Effector CD4-positive, alpha-beta T cell (primary cell): Measurements from ENCODE around the gene EVI5.

Source experiments
- DNase-seq: peaks from one replicate; pipeline ENCODE4 v3.0.0-alpha.2; 2020

EVI5 gene

GRCh38 chr1:92505015-92505692 lies 279.8 kb downstream of the EVI5 start:
- no peak for DNase-seq

GRCh38 chr1:92504291-92505014 lies 280.5 kb downstream of the EVI5 start:
- DNase-seq: no peak

GRCh38 chr1:92503926-92504285 lies 281.0 kb downstream of the EVI5 start:
- DNase-seq: no peak

GRCh38 chr1:92503043-92503925 lies 281.6 kb downstream of the EVI5 start:
- no peak for DNase-seq

GRCh38 chr1:92502247-92502646 lies 282.7 kb downstream of the EVI5 start:
- DNase-seq: no peak

DNA sequence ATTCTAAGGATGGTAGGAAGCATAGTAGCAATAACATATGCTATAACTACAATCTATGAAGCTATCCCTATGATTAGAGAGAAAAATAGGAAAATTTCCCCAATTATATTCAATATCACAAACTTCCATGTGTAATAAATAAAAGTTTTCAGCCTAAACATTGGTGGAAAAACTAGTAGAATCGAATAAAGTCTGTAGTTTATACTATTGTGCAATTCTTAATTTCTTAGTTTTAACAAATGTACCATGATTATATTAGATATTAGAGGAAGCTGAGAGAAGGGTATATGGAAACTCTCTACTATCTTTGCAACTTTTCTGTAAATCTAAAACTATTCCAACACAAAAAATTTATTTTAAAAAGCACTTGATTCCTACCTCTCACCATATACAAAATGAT lies 284.4 kb downstream of the EVI5 start:
- DNase-seq: no peak

DNA sequence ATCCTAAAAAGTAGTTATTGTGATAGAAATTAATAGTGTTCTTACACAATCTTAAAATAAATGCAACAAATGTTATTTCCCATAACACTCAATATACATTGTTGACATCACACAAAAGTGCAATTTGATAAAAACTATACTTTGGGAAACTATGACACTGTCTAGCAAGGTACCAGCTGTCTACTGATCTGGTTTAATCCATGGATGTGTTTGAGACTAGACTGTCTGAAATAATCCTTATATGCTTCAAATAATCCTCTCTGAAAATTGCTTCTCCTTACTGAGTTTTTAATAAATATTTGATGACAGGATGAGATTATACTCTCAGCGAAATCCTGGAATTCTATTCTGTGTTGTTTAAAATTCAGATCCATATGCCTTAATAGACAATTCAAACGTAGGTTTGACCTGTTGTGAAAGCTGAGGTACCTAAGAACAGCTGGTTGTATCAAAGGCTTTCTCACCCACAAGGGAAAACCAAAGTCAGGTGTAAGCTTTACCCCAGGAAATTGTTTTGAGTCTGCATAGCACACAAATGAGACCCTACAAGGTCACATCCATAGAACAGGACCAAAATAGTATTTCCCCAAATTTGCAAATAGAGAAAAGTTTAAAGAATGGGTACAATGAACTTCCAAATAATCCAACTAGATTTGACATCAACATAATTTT lies 289.4 kb downstream of the EVI5 start:
- DNase-seq: no peak

GRCh38 chr1:92494485-92495141 lies 290.3 kb downstream of the EVI5 start:
- DNase-seq: no peak

DNA sequence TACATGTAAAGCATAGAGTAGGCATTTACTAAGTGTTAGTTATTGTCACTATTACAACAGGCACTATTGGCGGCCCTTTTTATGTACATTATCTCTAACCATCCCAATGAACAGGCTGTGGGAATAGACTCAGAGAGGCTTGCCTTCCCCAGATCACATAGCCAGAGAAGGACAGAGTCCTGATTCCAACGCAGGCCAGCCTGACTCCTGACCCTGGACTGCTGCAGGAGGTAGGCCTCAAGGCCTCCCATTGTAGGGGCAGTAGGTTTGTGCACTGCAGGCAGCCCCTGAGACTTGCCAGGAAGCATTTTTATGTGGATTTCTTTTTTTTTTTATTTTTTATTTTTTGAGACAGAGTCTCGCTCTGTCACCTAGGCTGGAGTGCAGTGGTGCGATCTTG lies 291.8 kb downstream of the EVI5 start:
- DNase-seq: no peak

DNA sequence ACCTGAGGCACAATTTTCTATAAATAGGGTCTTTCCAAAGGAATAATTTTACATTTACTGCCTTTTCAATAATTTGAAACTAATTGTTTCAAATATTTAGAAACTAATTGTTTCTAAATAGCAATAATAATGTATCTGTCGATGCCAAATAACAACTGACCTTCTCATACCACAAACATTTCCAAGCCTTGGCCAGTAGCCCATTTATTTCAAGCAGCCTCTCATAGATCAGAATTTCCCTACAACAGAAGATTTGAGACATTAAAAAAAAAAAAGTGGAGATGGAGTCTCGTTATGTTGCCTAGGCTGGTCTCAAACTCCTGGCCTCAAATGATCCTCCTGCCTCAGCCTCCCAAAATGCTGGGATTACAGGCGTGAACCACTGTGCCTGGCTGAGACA lies 296.1 kb downstream of the EVI5 start:
- no peak for DNase-seq

- no peak for DNase-seq
Measured at GRCh38 chr1:92488416-92488815, 296.5 kb downstream of the EVI5 start.

GRCh38 chr1:92487078-92487605 lies 297.8 kb downstream of the EVI5 start:
- no peak for DNase-seq

DNA sequence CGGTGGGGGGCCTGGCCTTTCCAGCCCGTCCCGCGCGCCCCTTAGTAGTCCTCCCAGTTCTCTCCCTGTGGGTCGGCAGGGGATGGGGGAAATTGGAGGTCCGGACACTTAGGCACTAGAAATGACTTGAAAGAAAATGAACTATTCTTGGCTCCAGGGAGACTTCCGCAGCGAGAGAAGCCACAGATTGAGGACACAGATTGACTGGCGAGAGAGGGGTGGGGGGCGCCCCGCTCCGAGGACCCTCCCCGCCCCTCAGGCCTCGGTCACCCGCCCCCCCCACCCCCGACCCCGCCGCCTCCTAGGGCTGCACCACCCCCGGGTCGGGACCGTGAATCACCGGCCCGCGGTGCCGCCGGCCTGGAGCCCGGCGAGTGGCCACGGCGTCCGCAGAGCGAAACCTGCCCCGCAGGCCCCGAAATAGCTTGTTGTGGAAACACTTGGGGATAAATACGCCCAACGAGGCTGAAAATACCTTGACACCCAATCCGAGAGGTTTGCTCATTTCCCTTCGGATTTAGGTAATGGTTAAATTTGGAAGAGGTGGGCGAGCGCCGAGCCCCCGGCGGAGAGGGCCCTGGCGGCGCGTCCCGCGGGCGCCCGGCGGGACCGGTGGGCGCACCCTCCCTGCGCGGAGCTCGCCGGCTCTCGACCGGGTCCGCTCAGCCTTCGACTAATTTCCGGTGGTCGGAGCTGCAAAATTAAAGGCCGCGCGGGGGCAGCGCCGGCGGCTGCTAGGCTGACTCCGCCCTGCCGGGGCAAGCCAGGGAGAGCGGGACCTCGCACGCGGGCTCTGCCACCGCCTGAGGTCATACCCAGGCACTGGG lies 298.4 kb downstream of the EVI5 start, which contains the start of gene GFI1:
TSS of gene GFI1 (minus strand) at position 675 of the 827 bp plus-strand sequence. CDS start 3,438 bp downstream, outside the sequence.
- DNase-seq: peak; percentile 45

DNA sequence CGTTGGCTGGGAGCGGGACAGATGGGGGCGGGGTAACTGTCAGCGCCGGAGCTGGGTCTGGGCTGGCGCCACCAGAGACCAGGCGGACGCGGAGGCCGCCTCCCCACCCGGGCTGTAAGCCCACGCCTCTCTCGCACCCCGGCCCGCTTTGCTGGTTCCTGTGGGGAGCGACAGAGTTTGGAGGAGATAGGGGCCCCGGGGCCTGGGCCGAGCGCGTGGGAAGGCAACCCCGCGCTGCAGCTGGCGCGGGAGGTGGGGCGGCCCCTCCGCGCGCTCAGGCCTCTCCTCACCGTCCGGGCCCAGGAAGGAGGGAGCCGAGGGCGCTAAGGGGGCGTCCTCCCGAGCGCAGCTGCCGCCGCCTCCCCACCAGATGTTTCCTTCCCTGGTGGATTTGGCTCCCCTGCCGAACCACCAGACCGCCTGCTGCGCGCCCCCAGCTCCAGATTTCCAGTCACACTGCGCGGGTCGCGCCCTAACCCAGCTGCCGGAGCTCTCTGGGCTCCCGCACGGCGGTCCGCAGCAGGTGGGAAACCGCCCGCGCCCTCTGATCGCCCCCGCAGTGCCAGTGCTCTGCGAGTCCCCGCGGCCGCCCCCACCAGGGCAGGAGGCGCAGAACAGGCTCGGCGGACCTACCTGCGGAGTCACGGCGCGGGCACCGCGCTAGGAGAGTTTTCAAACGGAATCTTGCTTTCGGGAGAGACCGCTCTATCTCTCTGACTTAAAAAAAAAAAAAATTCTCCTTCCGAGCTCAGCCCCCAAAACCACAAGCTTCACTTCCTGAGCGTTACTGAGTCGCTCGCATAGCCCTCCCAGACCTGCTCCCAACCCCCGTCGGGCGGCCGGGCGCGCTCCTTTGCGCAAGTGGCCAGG lies 299.3 kb downstream of the EVI5 start:
- DNase-seq: peak; percentile 72

GRCh38 chr1:92484472-92485380 lies 300.2 kb downstream of the EVI5 start:
- peak; percentile 50 for DNase-seq

- peak; percentile 21 for DNase-seq
Measured at GRCh38 chr1:92483610-92484471, 301.1 kb downstream of the EVI5 start.

DNA sequence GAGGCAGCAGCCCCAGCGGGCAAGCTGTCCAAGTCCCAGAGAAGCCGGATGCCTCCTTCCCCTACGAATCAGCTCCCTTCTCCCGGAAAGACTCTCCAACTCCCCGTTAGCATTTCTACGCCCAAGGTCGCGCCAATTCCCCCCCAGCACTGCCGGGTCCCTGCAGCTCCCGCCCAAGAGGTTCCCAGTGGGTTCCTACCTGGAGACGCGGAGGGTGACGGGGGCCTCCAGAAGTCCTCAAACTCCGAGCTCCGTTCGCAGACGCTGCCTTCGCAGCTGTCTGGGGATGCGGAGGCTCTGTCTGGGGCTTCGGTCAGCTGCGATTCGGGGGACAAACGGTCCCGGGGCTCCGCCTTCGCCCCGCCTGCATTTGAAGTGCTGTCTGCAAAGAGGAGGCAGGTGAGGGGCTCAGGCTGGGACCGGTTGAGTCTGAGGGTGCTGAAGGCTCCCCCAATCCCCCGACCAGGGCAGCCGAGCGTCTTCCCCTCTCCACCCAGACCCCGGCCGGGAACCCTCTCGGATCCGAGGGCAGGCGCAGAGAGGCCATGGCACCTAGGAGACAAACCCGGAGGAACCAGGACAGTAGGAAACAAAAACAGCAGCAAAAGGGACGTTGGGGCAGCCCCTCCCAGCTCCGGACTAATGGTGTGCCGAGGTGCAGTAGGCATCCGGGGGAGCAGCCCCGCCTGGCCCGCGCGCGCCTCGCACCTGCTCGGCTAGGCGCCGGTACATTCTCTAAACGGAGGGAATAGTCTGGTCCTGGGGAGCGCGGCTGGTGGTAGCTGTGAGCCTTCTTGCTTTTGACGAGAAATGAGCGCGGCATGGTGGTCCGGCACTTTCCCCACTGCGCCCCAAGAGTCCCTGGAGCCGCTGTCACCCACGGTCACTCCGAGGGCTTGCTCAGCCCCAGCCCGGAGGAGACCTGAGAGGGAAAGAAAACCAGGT lies 302.0 kb downstream of the EVI5 start:
- DNase-seq: peak; percentile 9
